ENCODE results near the gene ARTN.

DNA sequence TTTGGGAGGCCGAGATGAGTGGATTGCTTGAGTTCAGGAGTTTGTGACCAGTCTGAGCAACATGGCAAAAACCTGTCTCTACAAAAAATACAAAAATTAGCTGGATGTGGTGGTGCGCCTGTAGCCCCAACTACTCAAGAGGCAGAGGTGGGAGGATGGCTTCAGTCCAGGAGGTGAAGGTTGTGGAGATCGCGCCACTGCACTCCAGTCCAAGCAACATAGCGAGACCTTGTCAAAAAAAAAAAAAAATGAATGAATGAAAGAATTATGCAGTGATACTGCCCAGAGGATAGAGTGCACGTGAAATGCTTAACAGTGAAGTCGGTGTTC, 35.8 kb downstream of the ARTN start:
- TF ChIP-seq CTCF (IDR thresholded peaks at IDR 0.05) (no peak), POLR2A (IDR thresholded peaks at IDR 0.05) (no peak), EP300 (IDR thresholded peaks at IDR 0.05) (no peak)

Measured in ovary (tissue), 3 donors.